ENCODE measurements around the gene POLG2.
"Not testable (repeated sequence)": the region's sequence is repeated elsewhere in the genome, so short reads cannot be mapped to it uniquely, and the experiment has no call there.

POLG2 gene

GRCh38 chr17:64460955-64461354, 35.9 kb downstream of the POLG2 start:
- no peak overlapping the region for H3K4me2 ChIP-seq (ENCODE audit: low read depth, low read length, poor library complexity, severe bottlenecking)
- no peaks in the 10 kb centered on the region for H3K9me2 ChIP-seq (replicated peaks; ENCODE audit: low read depth, low read length)
- H3K79me2 ChIP-seq (ENCODE audit: insufficient read depth, low read length): no peaks in the 10 kb centered on the region
- no peaks in the 10 kb centered on the region for H3K9me3 ChIP-seq (ENCODE audit: insufficient read depth, low read depth, low read length)
- no peaks in the 10 kb centered on the region for H3F3A ChIP-seq (ENCODE audit: low read depth)
- H3K9ac ChIP-seq (ENCODE audit: low read depth, low read length, poor library complexity, severe bottlenecking): no peak overlapping the region
- H3K4me1 ChIP-seq (ENCODE audit: insufficient read depth, low read length, poor library complexity, severe bottlenecking): peaks cover 11% of the 10 kb centered on the region
- H3K4me3 ChIP-seq (ENCODE audit: low read length, poor library complexity, severe bottlenecking): no peak overlapping the region
- H4K20me1 ChIP-seq (ENCODE audit: insufficient read depth, low read length, poor library complexity, severe bottlenecking): no peaks in the 10 kb centered on the region
- no peak overlapping the region for H2AFZ ChIP-seq (ENCODE audit: low read length)
- no peaks in the 10 kb centered on the region for H3K36me3 ChIP-seq (ENCODE audit: insufficient read depth, low read length)
- TF ChIP-seq, protein P1, sequence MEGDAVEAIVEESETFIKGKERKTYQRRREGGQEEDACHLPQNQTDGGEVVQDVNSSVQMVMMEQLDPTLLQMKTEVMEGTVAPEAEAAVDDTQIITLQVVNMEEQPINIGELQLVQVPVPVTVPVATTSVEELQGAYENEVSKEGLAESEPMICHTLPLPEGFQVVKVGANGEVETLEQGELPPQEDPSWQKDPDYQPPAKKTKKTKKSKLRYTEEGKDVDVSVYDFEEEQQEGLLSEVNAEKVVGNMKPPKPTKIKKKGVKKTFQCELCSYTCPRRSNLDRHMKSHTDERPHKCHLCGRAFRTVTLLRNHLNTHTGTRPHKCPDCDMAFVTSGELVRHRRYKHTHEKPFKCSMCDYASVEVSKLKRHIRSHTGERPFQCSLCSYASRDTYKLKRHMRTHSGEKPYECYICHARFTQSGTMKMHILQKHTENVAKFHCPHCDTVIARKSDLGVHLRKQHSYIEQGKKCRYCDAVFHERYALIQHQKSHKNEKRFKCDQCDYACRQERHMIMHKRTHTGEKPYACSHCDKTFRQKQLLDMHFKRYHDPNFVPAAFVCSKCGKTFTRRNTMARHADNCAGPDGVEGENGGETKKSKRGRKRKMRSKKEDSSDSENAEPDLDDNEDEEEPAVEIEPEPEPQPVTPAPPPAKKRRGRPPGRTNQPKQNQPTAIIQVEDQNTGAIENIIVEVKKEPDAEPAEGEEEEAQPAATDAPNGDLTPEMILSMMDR (conservative IDR thresholded peaks at IDR 0.05; ENCODE audit: low read length): no peak
- no peak for TF ChIP-seq EZH2phosphoT487 (IDR thresholded peaks at IDR 0.05; ENCODE audit: borderline replicate concordance)
- no peaks in the 10 kb centered on the region for H3K27me3 ChIP-seq (ENCODE audit: insufficient read depth, low read length, poor library complexity, severe bottlenecking)

- H4K20me1 ChIP-seq (ENCODE audit: insufficient read depth, low read length, poor library complexity, severe bottlenecking); H3K4me3 ChIP-seq (ENCODE audit: low read length, poor library complexity, severe bottlenecking); H3K27me3 ChIP-seq (ENCODE audit: insufficient read depth, low read length, poor library complexity, severe bottlenecking); H2AFZ ChIP-seq (ENCODE audit: low read length); H3K9me3 ChIP-seq (ENCODE audit: insufficient read depth, low read depth, low read length); H3F3A ChIP-seq (ENCODE audit: low read depth); H3K36me3 ChIP-seq (ENCODE audit: insufficient read depth, low read length); H3K4me2 ChIP-seq (ENCODE audit: low read depth, low read length, poor library complexity, severe bottlenecking); H3K9ac ChIP-seq (ENCODE audit: low read depth, low read length, poor library complexity, severe bottlenecking); H3K79me2 ChIP-seq (ENCODE audit: insufficient read depth, low read length); H3K9me2 ChIP-seq (replicated peaks; ENCODE audit: low read depth, low read length): not testable (repeated sequence)
- peaks cover 12% of the 10 kb centered on the region for H3K4me1 ChIP-seq (ENCODE audit: insufficient read depth, low read length, poor library complexity, severe bottlenecking)
Measured at GRCh38 chr17:64459818-64460217, 37.0 kb downstream of the POLG2 start.

- Histone ChIP-seq H3K4me3 (ENCODE audit: low read length, poor library complexity, severe bottlenecking) (no peak overlapping the region), H4K20me1 (ENCODE audit: insufficient read depth, low read length, poor library complexity, severe bottlenecking) (no peaks in the 10 kb centered on the region)
Measured at GRCh38 chr17:64459284-64459747, 37.5 kb downstream of the POLG2 start.

GRCh38 chr17:64458756-64459155, 38.1 kb downstream of the POLG2 start:
- no peak for TF ChIP-seq EZH2phosphoT487 (IDR thresholded peaks at IDR 0.05; ENCODE audit: borderline replicate concordance)
- TF ChIP-seq, protein P1 (conservative IDR thresholded peaks at IDR 0.05; ENCODE audit: low read length): no peak
- Histone ChIP-seq H3K4me2 (ENCODE audit: low read depth, low read length, poor library complexity, severe bottlenecking) (no peak overlapping the region), H2AFZ (ENCODE audit: low read length) (no peak overlapping the region), H3K36me3 (ENCODE audit: insufficient read depth, low read length) (no peaks in the 10 kb centered on the region), H3K4me3 (ENCODE audit: low read length, poor library complexity, severe bottlenecking) (no peak overlapping the region), H3K9me3 (ENCODE audit: insufficient read depth, low read depth, low read length) (no peaks in the 10 kb centered on the region), H3K79me2 (ENCODE audit: insufficient read depth, low read length) (no peaks in the 10 kb centered on the region), H3K4me1 (ENCODE audit: insufficient read depth, low read length, poor library complexity, severe bottlenecking) (peaks cover 12% of the 10 kb centered on the region), H3K27me3 (ENCODE audit: insufficient read depth, low read length, poor library complexity, severe bottlenecking) (no peaks in the 10 kb centered on the region), H3F3A (ENCODE audit: low read depth) (no peaks in the 10 kb centered on the region), H3K9ac (ENCODE audit: low read depth, low read length, poor library complexity, severe bottlenecking) (no peak overlapping the region), H3K9me2 (replicated peaks; ENCODE audit: low read depth, low read length) (no peaks in the 10 kb centered on the region), H4K20me1 (ENCODE audit: insufficient read depth, low read length, poor library complexity, severe bottlenecking) (no peaks in the 10 kb centered on the region)

More at GRCh38 chr17:64459284-64459747, 37.5 kb downstream of the POLG2 start:
- H3F3A ChIP-seq (ENCODE audit: low read depth): no peaks in the 10 kb centered on the region
- H3K9me2 ChIP-seq (replicated peaks; ENCODE audit: low read depth, low read length): no peaks in the 10 kb centered on the region
- no peaks in the 10 kb centered on the region for H3K79me2 ChIP-seq (ENCODE audit: insufficient read depth, low read length)
- H3K4me1 ChIP-seq (ENCODE audit: insufficient read depth, low read length, poor library complexity, severe bottlenecking): peaks cover 12% of the 10 kb centered on the region
- H3K9me3 ChIP-seq (ENCODE audit: insufficient read depth, low read depth, low read length): no peaks in the 10 kb centered on the region
- H2AFZ ChIP-seq (ENCODE audit: low read length): no peak overlapping the region
- no peak overlapping the region for H3K4me2 ChIP-seq (ENCODE audit: low read depth, low read length, poor library complexity, severe bottlenecking)
- no peak overlapping the region for H3K9ac ChIP-seq (ENCODE audit: low read depth, low read length, poor library complexity, severe bottlenecking)
- no peaks in the 10 kb centered on the region for H3K36me3 ChIP-seq (ENCODE audit: insufficient read depth, low read length)
- TF ChIP-seq EZH2phosphoT487 (IDR thresholded peaks at IDR 0.05; ENCODE audit: borderline replicate concordance): no peak
- TF ChIP-seq, protein P1 (conservative IDR thresholded peaks at IDR 0.05; ENCODE audit: low read length): no peak
- no peaks in the 10 kb centered on the region for H3K27me3 ChIP-seq (ENCODE audit: insufficient read depth, low read length, poor library complexity, severe bottlenecking)
